SK-N-SH (cell line): ENCODE results near the gene GALM.

Source experiments
- CHD2 ChIP-seq: fragments of 150-350 bp; IDR thresholded peaks from 2 replicates; pipeline ENCODE4 v1.6.1; 2018; ENCODE audit warnings: low read length; ENCODE audit not compliant: partially characterized antibody
- CTCF ChIP-seq: fragments of 200-600 bp; sonication (generic); IDR thresholded peaks from 2 replicates; pipeline ENCODE4 v1.6.1; 2017; ENCODE audit warnings: antibody characterized with exemption, mild to moderate bottlenecking, moderate library complexity
- EP300 ChIP-seq, 2 experiments: IDR thresholded peaks; 2 replicates each; pipeline versions ENCODE4 v1.4.0 to v1.6.1; 2012; ENCODE audit warnings: borderline replicate concordance in 1 of 2, low read depth in 1 of 2, low read length in 1 of 2
- FOSL2 ChIP-seq: IDR thresholded peaks from 2 replicates; pipeline ENCODE4 v1.4.0; 2012; ENCODE audit warnings: low read depth, mild to moderate bottlenecking, moderate library complexity, borderline replicate concordance
- FOXM1 ChIP-seq: IDR thresholded peaks from 2 replicates; pipeline ENCODE4 v1.4.0; 2012; ENCODE audit warnings: low read depth, mild to moderate bottlenecking
- POLR2AphosphoS5 ChIP-seq: IDR thresholded peaks from 2 replicates; pipeline ENCODE4 v1.6.1; 2012; ENCODE audit warnings: low read depth, low read length
- REST ChIP-seq: IDR thresholded peaks from 2 replicates; pipeline ENCODE4 v1.6.1; 2012; ENCODE audit warnings: mild to moderate bottlenecking, low read depth, low read length, moderate library complexity
- RFX5 ChIP-seq: IDR thresholded peaks from 2 replicates; pipeline ENCODE4 v1.6.1; 2012; ENCODE audit warnings: mild to moderate bottlenecking, improper control_type of control experiment, low read length
- SMC3 ChIP-seq: IDR thresholded peaks from 2 replicates; pipeline ENCODE4 v1.6.1; 2012; ENCODE audit warnings: low read depth, low read length, improper control_type of control experiment
- USF2 ChIP-seq: fragments of 150-350 bp; IDR thresholded peaks from 2 replicates; pipeline ENCODE4 v1.6.1; 2017; ENCODE audit warnings: antibody characterized with exemption, low read length, low read depth, borderline replicate concordance
- YY1 ChIP-seq: IDR thresholded peaks from 2 replicates; pipeline ENCODE4 v1.4.0; 2012; ENCODE audit warnings: low read depth, mild to moderate bottlenecking
- ZBTB33 ChIP-seq: IDR thresholded peaks from 2 replicates; pipeline ENCODE4 v1.4.0; 2012; ENCODE audit warnings: low read depth, borderline replicate concordance

- no peak for TF ChIP-seq CTCF
- TF ChIP-seq USF2, result no peak
- no peak for TF ChIP-seq REST
- TF ChIP-seq ZBTB33, result no peak
- no peak for TF ChIP-seq SMC3
- no peak for TF ChIP-seq CHD2
- no peak for TF ChIP-seq FOXM1
- no peak for TF ChIP-seq POLR2AphosphoS5
- TF ChIP-seq YY1, result no peak
- no peak for TF ChIP-seq FOSL2
- TF ChIP-seq EP300 (IDR thresholded peaks at IDR 0.05; ENCODE audit: borderline replicate concordance in 1 of 2, low read depth in 1 of 2, low read length in 1 of 2), result no peak
- no peak for TF ChIP-seq RFX5
Observed at GRCh38 chr2:38698467-38699003, 32.6 kb downstream of the GALM start.
